NCI-H2227 (cell line): ENCODE measurements around the gene RBL2.

Source experiments
- DNase-seq: peaks from one replicate; lab custom pipeline; 2025; ENCODE audit not compliant: unreplicated experiment; lab: John Stamatoyannopoulos, UW

Gene RBL2

DNA sequence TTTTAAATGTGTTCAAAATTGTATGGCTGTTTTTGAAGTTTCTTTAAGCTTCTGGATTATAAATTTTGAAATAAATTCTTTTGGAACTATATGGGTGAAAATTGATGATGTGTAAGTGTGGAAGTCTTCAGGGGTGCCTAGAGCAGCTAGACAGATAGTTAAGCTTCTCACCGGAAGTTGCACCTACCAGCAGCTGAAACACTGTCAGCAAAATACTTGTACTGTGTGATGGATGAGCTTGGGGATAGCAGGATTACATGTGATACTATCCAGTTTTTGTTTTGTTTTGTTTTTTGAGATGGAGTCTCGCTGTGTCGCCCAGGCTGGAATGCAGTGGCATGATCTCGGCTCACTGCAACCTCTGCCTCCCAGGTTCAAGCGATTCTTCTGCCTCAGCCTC, 19.7 kb downstream of the RBL2 start:
- DNase-seq: no peak

DNA sequence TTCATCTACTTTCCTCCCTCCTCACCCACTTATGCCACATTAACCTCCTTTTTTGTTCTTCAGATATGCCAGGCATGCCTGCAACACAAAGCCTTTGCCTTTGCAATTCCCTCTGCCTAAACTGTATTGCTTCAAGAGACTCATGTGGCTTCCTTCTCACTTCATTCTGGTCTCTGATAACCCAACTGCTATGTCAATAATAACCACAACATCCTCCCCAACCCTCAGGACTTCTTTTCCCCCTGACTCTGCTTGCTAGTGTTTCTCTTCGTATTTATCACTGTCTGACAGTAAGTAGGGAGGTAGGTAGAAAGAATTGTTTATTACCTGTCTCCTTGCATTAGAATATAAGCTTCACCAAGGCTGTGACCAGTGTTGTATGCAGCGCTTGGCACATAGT, 22.4 kb downstream of the RBL2 start:
- DNase-seq: no peak

DNA sequence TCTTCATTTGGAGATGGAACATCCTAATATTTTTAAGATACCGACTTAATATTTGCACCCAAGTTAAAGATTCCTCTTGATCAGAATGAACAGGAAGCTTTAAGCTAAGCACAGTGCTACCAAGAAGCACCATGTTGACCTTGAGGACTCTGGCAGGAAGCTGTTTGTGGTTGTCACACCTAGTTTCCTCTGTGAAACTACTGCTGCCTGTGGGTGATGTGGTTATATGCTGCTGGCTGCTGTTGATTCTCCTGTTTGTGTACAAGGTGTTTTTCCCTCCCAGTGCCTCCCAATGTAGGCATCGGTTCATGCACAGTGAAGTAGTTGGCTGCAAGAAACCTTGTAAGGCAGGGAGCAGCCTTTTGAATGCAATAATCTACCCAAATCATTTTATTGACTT, 23.4 kb downstream of the RBL2 start:
- DNase-seq: no peak

DNA sequence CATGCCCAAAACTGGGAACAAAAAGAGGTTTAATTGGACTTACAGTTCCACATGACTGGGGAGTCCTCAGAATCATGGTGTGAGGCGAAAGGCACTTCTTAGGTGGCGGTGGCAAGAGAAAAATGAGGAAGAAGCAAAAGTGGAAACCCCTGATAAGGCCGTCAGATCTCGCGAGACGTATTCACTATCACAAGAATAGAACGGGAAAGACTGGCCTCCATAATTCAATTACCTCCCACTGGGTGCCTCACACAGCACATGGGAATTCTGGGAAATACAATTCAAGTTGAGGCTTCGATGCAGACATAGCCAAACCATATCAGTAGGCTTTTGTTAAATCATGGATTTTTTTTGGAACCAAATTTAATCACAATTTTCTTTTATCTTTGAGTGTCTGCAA, 24.4 kb downstream of the RBL2 start:
- DNase-seq: no peak

DNA sequence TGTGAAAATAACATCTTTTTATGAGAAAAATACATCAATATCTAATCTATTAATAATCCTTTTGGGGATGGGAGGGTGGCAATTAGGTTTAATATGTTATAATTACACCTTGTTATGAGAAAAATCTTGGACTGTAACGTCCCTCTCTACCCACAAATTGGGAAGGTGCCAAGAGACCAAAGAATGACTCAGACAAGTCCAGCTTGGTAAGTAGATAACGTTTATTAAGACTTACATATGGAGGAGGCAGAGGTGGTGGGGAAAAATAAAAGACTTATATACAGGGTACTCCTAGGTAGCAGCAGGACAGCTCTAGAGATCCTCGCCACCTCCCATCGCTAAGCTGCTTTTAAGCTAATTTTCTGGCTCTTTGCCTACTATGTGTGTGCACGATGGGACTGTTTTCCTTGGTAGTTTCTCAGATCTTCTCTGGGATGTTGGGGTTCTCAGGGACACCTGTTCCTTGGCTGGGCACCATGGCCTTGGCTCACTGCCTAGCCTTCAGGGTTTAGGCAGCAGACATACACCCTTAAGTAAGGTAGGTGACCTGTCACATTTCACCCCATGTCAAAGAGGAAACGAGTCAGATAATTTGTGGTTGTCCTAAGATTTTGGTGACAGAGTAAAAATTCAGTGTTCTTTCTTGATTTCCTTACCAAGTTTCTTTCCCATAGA, 31.5 kb downstream of the RBL2 start:
- no peak for DNase-seq

DNA sequence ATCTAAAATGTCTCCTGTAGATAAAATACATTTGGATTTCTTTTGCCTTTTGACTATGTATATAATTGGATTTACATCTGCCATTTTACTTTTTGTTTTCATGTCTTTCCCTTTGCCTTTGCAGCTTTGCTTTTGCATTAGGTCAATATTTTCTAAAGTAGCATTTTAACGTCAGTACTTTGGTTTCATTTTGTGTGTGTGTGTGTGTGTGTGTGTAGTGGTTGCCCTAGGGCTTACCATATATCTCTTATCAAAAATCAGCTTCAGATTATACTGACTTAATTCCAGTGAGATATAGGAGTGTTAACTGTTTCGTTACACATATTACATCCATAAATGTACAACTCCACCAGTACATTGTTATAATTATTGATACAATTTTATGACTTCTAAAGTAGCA, 42.6 kb downstream of the RBL2 start:
- DNase-seq: no peak

DNA sequence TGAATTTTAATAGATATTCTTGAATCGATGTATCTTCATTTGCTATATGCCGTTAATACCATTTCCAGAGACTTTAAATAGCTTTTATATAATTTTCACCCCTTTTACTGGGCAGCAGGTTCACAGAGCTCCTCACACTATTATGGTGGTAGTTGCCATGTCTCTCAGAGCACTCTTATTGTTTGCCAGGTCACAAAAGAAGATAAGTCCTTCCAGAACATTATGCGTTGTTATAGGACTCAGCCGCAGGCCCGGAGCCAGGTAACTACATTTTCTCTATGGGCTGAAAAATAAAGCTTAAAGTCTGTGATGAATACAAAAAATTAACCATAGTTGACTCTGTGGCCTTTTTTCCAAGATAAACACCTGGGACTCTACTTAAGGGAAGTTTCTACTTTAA, 44.7 kb downstream of the RBL2 start:
- DNase-seq: no peak

DNA sequence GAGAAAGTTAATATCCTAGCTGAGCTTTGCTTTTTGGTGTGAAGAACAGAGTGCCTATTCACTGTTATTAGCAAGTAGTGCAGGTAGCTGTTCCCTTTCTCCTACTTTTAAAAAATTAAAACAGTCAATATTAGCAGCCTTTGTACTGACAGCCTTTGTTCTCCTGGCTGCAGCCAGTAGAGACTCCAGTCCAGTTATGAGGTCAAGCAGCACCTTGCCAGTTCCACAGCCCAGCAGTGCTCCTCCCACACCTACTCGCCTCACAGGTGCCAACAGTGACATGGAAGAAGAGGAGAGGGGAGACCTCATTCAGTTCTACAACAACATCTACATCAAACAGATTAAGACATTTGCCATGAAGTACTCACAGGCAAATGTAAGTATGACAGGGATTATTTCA, 46.1 kb downstream of the RBL2 start:
- no peak for DNase-seq

DNA sequence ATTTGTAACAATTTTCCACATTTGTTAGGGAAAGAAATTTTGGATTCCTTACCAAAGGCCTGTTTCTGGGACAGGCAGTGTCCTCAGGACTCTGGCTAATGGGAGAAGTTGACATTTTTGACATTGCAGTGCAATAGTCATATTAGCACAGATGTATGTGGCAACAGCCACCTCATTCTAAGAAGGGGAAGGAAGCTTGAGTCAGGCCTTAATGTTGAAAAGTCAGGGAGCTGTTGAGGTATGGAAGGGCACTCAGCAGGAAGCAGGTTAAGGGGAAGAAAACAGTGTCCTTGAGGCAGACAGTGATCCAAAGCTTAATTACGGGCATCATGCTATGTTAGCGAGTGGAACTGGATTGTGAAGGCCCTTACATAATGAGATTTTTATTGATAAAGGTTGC, 47.9 kb downstream of the RBL2 start:
- DNase-seq: no peak

DNA sequence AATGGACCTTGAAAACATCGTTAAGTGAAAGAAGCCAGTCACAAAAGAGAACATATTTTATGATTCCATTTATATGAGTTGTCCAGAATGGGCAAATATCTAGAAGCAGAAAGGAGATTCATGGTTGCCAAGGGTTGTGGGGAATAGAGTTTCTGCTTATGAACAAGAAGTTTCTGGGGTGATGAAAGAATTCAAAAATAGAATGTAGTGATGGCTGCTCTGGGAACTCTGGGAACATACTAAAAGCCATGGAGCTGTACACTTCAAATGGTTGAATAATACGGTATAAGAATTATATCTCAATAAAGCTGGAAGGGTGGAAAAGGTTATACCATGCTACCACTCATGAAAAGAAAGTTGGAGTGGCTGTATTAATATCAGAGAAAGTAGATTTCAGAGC, 50.3 kb downstream of the RBL2 start:
- no peak for DNase-seq

DNA sequence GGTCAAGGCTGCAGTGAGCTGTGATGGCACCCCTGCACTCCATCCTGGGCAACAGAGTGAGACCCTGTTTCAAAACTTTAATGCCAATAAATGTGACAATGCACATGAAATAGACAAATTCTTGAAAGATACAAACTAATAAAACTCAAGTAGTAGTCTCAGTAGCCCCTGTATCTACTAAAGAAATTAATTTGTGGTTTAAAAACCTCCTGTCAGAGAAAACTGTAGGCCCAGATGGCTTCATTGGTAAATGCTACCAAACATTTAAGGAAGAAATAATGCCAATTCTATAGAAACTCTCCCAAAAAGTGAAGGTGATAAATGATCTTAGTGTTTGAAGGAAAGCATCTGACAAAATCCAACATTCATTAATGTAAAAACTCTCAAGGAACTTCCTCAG, 52.0 kb downstream of the RBL2 start:
- no peak for DNase-seq

DNA sequence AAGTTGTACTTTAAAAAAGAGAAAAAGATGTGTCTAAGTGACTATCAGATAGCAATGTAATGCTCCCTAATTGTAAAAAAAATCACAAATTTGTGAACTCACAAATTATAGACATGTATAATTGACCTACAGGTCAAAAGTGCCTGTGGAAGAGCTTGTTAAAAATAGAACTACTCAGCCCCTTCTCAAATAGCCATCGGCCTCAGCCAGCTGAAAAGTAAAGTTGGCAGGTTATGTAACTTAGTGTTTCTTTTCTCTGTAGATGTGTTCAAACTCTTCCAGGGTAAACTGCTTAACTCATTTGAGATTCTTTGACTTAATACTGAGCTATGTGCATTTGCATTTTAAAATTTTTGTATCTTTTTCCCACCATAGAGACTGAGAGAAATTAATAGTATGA, 55.5 kb downstream of the RBL2 start:
- DNase-seq: no peak

DNA sequence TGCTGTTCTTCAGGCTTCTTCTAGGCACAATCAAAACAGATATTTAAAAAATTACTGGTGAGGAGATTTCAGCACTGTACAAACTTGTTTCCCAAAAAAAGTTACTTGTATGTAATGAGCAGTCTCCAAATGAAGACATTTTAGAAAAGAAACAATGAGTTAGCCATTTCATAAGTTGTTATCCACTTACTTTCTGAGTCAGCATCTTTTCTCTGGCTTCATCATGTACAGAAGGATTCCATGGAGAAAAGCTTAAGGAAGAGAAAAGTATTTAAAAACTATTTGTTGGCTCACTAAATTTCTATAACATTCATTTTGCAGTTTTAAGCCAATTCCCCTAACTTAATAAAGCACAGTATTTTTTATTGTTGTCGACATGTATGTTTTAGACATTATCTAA, 58.2 kb downstream of the RBL2 start:
- no peak for DNase-seq

DNA sequence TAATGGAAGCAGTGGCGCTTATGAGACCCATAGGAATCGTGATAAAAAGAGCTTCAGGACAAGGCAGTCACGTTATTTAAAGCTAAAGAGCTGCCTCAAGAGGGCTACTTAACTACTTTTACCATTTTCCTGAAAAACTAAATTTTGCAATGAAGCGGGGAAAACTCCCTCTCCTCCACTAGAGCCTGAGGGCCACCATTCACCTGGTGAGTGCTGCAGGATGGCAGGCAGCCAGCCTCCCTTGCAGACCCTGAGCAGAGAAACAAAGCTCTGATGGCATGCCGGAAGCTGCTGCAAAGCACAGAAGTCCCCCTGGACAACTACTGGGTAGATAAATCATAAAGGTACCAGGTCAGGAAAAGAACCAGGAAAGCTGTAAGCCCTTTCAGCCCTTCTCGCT, 60.4 kb downstream of the RBL2 start:
- DNase-seq: no peak

DNA sequence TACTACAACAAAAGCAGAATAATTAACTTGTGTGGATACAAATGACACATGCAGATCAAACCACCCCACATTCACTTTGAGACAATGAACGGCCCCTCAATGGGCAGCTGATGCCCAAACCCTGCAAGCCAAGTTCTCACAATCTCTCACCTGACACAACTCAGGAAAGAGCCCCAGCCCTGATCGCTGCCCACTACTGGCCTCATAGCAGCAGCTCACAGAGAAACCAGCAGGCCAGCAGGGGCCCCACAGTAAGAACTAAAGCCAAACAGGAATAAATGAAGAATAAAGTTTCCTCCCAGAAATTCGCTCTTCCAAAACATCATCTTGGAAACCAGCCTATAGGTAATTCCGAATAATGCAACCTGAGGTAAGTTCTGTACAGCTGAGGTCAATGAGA, 61.1 kb downstream of the RBL2 start:
- DNase-seq: no peak

DNA sequence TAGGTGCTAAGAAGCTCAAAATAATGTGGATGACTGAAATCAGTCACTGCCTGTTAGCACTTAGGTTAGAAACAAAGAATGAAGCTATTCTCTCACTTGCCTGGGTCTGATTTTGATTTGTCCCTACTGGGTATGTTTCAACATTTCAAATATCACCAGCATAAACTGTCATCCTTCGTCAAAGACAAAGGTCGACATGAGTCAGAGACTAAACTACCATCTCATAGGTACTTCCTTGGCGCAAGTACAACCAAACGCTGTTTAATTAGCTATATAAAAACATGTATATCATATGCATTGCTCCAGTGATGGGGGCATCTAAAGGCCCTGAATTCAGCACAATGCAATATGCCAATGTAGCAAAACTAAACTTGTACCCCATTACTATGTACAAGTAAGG, 64.7 kb downstream of the RBL2 start:
- no peak for DNase-seq

DNA sequence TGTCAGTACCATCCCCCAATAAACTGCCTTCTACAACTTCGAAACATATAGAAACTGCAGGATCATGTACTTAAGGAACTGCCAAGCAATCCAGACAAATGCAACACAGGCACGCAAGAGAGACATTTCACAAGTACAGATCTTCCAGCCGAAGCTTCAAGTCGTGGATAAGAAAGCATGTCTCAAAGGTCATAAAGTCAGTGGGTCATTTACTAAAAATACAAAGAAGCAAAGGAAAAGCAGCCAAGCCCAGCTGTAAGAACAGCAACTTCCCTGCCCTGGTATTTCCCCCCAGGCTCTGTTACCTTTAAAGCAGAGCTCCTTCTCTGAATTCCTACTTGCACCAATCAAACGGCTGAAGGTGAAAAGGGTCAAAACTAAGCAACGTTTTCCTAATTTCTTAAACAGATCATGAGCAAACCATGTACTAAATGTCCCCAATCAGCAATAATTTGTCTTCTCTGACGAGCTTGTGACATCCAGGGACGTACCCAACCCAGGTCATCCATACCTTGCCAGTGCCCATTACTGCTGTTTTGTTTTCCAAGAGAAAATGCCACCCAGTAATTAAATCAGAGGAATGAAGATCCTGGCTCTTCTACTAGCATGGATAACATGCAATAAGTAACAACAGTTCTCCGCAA, 67.1 kb downstream of the RBL2 start:
- DNase-seq: no peak

DNA sequence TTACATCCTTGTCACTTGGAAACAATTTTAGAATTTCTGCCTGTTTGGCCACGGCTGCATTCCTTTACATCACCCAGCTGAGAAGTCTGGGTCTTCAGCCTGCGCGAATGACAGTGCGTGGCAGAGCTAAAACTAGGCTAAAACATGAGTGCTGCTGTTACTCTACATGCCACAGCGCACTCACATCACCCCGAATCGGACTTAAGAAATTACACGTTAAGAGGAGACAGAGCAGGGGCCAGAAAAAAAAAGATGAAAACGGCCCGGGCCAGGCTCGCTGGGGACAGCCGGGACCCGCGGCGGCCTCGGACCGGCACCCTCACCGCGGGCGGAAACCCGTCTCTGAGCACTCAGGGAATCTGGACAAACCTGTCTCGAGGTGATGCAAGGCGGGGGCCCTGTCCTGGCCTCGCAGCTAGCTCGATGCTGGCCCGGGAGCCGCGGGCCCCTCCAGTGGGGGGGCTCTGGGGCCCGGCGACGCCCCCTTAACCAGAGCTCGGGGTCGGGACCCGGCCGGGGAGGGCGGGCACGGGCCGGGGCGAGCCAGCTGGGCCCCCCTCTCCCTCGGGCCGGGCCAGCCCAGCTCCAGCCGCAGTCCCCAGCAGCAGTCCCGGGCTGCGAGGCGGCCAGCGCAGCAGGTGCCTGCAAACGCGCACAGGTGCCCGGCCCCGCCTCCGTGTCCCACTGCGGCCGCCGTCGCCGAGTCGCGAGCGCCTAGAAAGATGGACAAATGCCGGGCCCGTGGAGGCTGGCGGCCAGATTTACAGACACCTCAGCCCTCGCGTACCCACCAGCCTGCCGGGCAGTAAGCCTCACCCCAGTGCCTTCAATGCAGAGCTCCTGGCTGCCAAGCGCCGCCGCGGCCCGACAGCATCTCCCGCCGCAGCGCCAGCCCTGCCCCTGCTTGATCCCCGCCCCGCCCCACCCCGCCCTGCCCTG, 68.3 kb downstream of the RBL2 start, which contains the start of gene AKTIP:
Gene AKTIP (minus strand): TSS at position 879 of the 939 bp plus-strand sequence. CDS start 2,950 bp downstream, outside the sequence.
- peak; percentile 77 for DNase-seq

DNA sequence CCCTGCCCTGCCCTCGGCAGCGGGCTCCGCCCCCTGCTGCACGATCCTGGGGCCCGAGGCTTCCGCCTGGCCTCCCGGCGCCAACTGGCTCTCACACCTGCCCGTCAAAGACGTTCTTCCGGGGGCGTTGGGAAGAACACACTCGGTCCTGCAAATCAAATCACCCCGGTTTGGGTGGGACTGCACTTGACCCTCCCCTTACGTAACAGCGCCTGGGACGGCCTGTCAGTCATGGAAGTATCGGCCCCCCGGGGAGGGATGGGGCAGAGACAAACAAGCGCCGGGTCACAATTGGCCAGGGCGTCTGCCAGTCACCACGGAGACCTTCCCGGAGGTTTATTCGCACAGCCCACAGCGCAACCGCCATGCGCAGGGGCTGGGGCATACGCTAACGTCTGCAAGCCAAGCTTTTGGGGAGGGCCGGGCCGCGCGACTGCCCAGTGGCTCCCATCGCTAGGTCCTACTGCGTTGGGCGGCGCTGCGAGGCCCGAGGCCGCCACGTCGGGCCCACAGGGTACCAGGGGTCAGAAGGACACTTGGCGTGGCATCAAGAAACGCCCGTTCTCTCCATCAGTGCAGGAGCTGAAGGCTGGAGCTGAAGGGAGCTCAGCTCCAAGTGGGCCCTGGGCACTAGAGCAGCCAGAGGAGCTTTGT, 69.1 kb downstream of the RBL2 start:
- DNase-seq: peak; percentile 99

DNA sequence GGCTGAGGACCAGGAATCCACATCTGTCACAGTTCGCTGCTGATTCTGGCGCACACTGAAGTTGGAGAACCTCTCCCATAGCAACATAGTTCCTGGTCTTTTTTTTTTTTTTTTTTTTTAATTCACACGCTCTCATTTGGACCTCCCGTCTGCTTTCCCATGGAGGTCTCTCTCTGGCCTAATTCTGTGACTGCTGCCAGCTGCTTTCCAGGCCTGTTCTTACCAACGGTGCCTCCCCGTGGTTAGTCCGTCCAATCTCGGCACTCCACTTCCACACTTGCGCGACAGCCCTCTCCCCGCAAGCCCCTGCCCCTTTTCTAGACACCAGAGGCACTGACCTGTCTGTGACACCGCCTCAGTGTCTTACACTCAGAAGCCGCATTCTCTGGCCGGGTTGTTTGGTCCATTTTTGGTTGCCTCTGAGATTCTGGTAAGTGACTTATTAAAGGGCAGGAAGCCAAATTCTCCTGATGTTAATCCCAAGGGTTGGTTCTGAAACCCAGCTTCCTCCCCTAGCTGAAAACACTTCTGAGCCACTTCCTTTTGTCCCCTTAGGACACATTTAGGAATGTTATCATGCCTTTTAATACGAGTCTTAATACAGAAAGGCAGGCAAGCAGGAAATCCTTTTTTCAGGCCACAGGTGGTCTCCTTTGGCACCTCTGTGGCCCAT, 69.9 kb downstream of the RBL2 start:
- DNase-seq: peak; percentile 30

DNA sequence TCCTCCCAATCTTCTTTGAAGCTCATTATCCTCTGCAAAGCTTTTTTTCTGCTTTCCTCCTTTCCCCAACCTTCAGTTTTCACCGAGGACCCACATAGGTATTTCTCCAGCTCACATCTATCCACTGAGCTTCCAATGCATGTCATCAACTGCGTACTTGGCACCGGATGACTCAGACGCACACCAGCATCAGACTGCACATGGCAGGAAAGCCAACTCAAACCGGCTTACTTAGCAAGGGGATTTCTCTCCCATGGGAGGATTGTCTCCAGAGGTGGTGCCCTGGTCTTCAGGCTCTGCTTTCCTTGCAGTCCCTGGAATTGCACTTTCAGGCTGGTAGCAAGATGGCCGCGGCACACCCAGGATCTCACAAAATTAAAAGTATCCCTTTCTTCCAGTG, 70.4 kb downstream of the RBL2 start:
- no peak for DNase-seq
